HG02981 (cell line): ENCODE results near the gene EFCAB14.
"Not testable (repeated sequence)": the region's sequence is repeated elsewhere in the genome, so short reads cannot be mapped to it uniquely, and the experiment has no call there.

ENCODE experiments used
- ATAC-seq: cut with Tn5 transposase; IDR thresholded peaks from one replicate; pipeline ENCODE4 v1.9.1; 2021; ENCODE audit warnings: mild to moderate bottlenecking, moderate library complexity; ENCODE audit not compliant: unreplicated experiment

The EFCAB14 gene, protein sequence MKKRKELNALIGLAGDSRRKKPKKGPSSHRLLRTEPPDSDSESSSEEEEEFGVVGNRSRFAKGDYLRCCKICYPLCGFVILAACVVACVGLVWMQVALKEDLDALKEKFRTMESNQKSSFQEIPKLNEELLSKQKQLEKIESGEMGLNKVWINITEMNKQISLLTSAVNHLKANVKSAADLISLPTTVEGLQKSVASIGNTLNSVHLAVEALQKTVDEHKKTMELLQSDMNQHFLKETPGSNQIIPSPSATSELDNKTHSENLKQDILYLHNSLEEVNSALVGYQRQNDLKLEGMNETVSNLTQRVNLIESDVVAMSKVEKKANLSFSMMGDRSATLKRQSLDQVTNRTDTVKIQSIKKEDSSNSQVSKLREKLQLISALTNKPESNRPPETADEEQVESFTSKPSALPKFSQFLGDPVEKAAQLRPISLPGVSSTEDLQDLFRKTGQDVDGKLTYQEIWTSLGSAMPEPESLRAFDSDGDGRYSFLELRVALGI

DNA sequence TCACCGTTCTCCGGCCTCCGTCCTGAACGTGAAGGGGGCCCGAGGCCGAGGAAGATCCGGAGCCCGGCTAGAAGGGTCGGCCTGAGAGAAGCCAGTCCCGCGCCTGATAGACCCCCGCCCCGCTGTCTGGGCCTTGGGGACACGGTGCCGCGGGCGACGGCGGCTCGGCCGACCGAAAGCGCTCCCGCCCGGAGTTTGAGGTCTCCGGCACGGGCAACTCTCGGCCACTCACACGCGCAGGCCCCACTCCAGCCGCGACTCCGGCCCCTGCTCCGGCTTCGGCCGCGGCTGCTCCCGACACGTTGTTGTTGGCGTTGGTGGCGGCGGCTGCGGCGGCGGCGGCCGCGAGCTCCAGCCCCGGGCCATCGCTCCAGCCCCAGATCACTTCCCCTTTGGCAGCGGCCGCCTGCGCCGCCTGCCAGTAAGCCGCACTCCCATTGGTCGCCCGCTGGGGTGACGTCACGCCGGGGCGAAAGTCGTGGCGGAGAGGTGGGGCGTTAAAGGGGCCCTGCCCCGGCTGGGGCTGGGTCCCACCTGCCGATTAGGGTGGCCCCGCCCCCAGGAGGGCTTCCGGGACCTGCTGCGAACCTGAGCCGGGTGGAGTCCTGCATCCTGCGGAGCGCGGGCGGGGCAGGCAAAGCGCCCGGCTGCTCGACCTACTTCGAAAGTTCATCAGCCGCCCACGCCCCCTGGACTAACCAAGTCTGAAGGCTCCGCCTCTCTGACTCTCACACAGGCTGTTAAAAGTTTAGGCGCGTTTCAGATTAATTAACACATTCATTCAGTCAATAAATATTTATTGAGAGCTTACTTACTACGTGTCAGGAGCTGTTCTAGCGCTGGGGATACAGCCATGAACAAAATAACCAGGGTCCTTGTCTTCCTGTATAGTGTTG is at the start of gene EFCAB14:
Gene EFCAB14 (minus strand): TSS at position 388 of the 896 bp plus-strand sequence. CDS start 1,027 bp downstream, outside the sequence.
- peak; percentile 98 for ATAC-seq

DNA sequence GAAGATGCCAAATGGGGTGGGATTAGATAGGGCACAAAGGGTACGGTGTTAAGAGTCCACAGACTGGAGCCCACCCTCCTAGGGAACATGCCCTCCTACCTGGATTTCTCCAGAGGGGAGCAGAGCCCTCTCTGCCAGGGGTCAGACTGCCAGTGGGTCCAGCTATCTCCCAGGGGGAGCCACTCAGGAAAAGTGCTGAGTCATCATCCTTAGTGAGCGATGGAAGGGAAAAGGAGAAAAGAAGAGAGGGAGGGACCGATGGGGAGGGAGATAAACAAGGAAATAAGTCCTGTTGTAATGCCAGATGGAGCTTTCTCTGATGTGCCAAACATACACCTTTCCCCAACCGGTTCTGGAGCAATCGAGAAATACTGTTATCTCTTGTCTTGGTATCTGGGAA is 49.5 kb upstream of the EFCAB14 start:
- ATAC-seq: no peak

DNA sequence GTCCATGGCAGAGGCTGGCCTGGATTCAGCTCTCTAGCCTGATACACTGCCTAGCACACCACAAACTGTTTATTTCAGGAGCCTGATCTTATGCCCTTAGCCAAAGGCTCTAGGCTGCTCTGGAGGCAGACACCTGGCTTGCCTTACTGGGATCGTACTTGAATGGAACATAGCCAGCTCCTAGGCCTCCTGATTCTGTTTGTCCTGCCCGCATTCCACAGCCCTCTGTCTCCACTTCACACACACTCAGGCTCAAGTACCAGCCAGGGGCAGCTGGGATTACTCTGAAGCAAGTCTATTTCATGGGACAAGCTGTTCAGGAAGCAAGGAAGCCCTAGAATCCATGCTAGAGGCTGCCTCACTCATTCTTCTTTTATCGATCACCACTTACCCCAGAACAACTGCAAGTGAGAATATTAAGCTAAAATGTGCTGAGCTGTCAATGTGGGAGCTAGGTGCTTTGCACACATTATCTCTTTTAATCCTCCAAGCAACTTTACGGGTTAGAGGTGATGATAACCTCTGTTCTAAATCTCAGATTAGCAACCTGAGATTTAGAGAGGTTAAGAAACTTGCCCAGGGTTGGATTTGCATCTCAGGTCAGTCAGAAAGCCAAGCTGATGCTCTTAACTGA is 48.9 kb upstream of the EFCAB14 start:
- no peak for ATAC-seq

DNA sequence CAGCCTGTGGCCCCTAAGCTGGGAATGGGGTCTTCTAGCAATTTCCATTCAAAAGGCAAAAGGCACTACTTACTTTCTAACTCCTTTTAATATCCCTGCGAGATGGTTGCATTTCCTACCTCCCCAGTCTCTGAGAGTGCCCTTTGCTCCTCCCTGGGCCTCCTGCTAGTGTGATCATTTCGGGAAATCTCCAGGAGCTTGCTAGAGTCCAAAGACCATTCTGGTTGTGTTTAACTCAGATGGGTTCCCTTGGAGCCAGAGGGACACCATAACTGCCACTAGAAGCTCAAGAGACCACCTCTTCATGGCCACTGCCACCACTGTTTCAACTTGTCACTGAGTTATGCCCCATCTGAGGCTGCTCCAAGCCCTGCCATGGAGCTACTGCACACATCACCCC is 45.5 kb upstream of the EFCAB14 start:
- no peak for ATAC-seq

DNA sequence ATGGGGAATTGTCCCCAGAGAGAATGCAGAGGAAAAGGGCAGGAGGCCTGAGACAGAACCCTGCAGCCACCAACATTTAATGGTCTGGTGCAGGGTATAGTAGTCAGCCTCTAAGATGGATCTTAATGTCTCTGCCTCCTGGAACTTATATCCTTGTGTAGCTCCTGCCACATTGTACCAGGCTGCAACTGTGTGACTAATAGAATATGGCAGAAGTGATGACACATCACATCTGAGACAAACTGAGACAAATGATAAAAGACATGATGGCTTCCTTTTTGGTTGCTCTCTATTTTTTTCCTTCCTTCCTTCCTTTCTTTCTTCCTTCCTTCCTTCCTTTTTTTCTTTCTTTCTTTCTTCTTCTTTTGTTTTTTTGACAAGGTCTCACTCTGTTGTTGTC is 42.8 kb upstream of the EFCAB14 start:
- ATAC-seq: no peak

DNA sequence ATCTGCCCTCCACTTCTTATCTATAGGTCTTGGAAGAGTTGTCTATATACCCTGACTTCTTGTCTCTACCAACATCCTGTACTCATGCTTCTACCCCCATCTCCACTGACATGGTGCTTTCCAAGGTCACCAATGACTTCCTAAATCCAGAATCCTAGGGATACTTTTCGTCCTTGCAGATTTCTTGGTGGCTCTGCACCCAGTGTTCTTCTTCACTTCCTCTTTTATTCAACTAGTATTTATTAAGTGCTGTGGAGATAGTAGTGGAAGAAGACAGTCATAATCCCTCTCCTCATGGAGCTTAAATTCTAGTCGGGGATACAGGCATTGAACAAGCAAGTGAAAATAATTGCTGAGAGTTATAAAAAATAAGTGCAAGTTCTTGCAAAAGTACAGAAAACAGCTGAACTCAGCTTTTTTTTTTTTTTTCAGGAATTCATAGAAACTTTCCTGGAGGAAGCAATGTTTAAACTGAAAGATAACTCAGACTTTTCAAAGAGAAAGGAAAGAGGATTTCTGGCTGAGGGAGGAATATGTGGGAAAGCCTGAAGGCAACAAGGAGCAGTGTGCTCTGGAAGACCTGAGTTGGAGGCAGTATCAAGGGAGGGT is 41.7 kb upstream of the EFCAB14 start:
- ATAC-seq: no peak

DNA sequence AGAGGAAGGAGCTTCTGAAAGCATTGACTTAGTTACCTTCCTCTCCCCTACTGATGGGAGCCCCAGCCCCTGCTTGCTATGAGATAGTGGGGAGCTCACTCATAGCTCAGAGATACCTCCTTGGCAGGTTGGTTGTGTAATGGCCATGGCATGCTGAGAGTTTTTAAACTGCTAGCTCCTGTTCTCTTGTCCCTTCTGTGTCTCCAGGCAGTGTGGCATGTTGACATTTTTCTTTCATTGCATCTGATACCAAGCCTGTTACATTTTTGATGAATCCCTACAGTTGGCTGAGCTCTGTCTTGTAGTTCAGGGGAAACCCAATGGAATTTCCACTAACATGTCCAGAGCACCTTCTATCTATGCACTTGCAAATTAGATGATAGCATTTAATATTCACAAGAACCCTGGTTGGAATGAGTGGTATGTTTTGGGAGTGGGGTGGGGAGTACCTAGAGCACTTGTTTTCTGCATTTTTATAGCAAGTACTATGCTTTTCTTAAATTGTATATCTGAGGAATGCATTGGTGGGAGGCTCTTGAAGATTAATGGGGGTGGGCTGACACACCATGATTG is 39.1 kb upstream of the EFCAB14 start:
- no peak for ATAC-seq

DNA sequence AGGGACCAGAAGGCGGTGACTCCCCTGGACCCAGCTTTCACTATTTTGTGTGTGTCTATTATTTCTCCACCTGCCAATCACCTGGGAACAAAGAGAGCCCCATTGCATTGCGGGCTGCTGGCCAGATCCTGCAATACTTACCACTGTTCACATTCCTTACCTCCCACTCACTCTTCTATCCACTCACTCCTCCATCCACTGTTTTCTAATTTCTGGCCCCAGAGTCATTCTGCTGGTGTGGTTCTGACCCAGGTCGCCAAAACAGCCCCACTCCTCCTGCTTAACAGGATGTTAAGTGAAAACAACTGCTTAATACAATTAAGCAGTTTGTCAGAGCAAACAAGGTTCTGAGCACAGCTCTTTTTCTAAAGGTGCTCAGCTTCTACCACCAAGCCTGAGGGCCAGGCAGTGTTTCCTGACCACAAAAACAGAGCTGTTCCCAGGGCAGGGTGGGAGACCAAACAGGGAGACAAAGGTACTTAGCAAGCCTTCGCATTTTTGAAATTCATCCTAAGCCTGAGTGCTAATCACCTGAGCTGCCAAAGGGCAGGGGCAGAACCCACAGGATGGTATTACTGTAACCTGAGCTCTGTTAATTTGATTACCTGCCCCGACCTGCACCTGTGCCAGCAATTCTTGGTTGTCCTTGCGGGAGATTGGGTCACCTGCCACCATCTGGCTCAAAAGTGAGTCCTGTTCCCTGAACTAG is 38.5 kb upstream of the EFCAB14 start:
- ATAC-seq: no peak

DNA sequence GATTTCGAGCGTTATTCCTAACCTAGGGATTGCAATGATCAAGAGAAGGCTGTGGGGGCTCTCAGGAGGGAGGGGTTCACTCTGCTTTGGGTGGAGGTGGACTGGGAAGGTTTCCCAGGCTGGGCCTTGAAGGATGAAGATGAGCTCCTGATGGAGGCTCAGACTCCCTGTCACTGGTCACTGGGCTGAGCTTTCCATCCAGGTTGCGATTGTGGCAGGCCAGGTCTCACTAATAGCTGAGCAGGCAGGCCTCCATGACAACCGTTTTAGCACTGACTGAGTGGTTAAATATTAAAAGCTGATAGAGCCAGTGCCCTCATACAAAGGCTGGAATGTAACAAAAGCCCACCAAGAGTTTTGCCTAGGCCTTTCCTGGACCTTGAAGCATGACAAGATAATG is 36.2 kb upstream of the EFCAB14 start:
- no peak for ATAC-seq

DNA sequence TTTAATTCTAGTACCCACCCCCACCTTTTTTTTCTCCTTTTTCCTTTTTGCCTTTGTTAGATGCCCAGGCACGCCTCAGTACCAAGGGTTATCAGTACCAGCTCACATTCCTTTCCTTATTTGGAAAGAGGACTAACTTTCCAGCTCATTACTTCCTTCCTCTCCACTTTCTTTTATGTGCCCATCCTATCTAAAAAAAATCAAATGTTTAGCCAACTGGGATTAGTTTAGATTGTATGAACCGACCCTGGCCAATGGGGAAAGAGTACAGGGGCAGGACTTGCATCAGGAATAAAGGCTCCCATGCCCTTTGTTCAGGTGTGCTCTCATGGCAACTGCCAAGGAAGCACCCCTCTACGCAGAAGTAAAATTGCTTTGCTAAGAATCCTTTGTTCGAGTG is 35.8 kb upstream of the EFCAB14 start:
- not testable (repeated sequence) for ATAC-seq

DNA sequence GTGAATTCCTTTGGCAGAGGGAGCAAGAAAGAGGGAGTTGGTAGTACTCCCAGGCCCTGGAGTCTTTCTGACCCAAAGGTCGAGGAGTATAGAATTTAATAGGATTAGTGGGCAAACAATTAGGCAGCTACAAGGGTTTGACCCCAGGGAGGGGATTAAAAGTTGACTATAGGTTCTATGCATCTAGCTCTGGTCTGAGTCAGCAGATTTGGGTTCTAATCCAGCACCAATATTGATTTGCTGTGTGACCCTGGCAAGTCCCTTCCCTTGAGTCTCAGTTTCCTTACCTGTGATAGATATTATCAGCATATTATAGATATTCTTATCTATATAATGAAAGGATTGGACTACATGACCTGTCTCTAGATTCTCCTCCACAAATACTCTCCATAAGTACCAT is 35.1 kb upstream of the EFCAB14 start:
- ATAC-seq: no peak

DNA sequence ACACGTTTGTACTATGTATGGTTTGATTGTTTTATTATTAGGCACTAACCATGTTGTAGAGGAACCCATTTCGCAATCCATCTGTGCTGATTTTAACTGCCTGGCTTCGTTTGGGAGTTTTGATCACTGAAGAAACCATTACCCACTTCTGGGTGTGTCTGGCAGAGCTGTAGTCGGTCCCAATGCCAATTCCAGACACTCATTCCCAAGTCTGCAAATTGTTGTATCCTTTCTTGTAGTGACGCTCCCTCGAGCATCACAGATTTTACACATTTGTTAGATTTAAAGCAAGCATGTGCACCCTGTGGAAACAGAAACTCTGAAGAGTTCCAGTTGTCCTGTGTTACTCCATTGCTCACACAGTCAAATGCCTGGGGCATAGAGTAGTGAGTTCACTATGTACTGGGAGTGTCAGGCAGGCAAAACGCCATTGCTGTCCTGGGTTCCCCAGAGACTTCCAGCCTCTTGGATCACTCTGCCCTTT is 31.0 kb upstream of the EFCAB14 start:
- no peak for ATAC-seq

DNA sequence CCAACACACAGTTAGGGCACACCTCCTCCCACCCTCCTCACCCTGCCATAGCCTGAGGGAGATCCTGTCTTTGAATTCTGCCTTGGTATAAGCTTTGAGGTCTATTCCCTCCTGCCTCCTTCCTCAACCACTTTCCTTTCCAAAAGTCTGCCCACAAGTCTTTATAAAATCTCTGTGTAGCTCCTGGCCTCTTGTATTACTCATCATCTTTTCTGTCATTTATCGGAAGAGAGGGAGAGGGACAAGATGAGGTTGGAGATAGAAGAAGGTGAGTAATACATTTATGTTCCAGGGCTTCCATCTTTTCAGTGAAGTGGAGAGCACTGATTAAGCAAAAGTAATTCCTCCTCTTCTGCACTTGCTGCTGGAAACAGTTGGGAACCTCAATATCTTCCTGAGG is 30.5 kb upstream of the EFCAB14 start:
- ATAC-seq: no peak

DNA sequence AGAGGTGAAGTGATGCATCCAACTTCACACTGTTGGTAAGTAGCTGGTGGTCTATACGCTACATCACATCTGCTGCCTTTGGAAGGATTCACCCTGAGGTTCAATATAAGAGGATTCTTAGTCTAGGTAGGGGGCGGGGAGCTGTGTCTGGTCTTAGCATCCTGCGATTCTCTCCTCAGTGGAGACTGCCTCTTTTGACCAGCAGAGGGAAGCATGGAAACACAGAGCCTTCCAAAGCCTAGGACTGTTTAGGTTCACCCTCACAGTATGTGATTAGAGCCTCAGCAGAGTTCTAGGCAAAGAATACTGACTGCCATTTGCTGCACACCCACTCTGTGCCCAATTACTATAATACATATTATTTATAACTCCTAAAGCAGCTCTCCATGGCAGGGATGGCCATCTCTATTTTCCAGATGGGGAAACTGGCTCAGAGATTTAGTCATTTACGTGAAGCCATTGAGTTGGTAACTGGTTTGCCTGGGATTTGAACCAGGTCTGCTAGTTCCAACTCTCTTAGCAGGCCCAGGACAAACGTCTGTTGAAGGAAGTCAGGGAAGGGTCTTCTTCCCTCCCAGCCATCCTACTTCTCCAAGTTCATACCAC is 28.9 kb upstream of the EFCAB14 start:
- no peak for ATAC-seq

DNA sequence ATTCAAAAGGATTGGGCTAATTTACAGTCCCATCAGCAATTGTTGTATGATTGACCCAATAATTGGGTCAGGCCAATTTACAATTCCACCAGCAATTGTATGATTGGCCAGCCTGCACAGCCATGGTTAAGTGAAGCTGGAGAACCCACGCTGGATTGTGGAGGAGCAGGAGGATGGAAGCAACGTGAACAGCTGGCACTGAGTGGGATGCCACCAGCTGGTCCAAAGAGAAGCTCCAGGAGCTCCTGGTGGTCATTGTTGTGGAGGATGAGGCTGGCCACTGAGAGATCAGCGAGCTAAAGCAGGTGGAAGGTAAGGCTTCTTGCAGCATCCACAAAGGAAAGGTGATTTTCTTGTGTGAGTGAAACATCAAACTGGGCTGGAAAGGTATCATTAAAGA is 23.2 kb upstream of the EFCAB14 start:
- no peak for ATAC-seq

DNA sequence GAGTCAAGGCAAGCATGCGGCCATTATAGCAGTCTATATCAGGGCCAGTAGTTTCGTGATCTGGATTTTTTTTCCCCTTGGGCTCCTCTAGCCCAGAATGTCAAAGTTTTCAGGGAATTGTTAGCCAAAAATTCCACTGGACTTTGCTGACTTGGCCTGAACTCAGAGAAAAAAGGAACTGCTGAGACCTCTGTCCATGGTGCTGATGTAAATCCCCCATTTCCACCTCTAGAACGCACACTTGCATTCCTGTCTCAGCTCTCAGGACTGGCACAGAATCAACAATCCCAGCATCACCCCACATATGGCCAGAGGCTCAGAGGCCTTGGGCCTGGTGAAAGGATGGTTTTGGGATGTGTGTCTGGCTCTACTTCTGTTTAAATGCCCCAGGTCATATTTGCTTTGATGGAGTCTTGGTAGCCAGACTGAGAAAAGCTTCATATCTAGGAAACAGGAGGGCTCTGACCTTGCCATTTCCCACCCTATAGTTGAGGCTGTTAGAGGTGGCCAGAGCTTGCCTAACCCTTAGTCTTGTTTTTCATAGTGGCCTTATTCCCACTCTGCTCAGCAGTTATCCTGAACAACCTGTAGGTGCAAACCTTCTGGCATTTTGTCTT is 16.9 kb upstream of the EFCAB14 start:
- no peak for ATAC-seq

DNA sequence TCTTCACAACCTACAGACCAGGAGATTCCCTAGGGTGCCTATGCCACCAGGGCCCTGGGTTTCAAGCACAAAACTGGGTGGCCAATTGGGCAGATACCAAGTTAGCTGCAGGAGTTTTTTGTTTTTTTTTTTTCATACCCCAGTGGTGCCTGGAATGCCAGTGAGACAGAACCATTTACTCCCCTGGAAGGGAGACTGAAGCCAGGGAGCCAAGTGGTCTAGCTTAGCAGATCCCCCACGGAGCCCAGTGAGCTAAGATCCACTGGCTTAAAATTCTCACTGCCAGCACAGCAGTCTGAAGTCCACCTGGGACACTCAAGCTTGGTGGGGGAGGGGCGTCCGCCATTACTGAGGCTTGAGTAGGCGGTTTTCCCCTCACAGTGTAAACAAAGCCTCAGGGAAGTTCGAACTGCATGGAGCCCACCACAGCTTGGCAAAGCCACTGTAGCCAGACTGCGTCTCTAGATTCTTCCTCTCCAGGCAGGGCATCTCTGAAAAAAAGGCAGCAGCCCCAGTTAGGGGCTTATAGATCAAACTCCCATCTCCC is 9.5 kb upstream of the EFCAB14 start:
- ATAC-seq: not testable (repeated sequence)

DNA sequence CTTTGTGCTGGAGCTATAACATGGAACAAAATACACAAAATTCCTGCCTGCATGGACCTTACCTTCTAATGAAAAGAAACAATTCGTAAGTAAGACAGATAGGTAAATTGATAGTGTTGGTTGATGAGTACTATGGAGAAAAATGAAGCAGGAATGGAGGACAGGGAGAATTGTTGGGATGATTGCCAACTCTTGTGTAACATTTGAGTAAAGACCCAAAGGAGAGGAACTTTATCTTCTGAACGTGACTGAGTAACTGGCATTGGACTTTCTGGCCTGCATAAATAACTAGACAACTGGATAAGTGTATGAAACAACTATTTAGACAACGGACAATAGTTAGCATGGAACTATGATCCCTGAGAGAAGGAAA is 6.8 kb upstream of the EFCAB14 start:
- ATAC-seq: no peak
